Mucosa of gallbladder (tissue), 1 donor: ENCODE results near the gene CTRB2. TPM values are rescaled to one million over a fixed set of nuclear protein-coding genes. Genes with fewer than 3 reads are reported as not detected.
"Not testable (repeated sequence)": the region's sequence is repeated elsewhere in the genome, so short reads cannot be mapped to it uniquely, and the experiment has no call there.

Source experiments
- DNase-seq: peaks from one replicate; pipeline ENCODE4 v3.0.0-alpha.2; 2020; ENCODE audit warnings: low spot score
- total RNA-seq: library from RNA; stranded (reverse); gene quantifications from one replicate; pipeline ENCODE4 v1.2.1, GENCODE V29; 2021
- donor health status: DM: no; HTN: no; CAD: no.

The CTRB2 gene
- total RNA-seq, 1 donor from 2014 or later = 26.7 TPM

DNA sequence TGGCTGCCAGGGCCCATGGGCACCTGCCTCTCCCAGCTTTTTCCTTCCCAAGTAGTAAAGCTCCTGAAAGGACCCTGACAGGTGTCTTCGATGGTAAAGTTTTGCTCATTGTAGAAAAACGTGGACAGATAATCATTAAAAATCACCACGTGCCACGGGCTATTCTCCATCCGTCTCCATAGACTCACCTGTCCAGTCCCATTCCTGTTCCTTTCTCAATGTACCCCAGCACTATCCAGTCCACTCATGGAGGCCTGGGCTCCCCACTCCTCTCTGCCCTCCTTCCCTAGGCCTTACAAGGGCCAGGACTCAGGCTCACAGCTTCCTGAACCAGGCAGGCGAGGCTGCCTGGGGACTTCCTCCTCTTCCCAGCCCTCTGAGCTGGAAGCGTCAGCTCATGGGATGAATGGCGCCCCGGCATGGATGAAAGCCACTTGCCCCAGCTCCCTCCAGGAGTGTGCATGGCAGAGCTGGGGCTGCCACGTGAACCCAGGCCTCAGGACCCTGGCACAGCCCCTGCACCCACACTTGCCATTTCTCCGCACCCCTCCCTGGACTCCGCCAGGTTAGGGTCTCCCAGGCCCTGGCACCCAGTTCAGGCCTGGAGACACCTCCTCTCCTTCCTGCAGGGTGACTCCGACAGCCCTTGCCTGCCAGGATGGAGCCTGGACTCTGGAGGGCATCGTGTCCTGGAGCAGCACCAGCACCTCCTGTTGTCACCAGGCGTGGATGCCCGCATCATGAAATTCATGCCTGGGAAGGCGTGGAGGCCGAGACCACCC lies 20.6 kb upstream of the CTRB2 start:
- DNase-seq = no peak

DNA sequence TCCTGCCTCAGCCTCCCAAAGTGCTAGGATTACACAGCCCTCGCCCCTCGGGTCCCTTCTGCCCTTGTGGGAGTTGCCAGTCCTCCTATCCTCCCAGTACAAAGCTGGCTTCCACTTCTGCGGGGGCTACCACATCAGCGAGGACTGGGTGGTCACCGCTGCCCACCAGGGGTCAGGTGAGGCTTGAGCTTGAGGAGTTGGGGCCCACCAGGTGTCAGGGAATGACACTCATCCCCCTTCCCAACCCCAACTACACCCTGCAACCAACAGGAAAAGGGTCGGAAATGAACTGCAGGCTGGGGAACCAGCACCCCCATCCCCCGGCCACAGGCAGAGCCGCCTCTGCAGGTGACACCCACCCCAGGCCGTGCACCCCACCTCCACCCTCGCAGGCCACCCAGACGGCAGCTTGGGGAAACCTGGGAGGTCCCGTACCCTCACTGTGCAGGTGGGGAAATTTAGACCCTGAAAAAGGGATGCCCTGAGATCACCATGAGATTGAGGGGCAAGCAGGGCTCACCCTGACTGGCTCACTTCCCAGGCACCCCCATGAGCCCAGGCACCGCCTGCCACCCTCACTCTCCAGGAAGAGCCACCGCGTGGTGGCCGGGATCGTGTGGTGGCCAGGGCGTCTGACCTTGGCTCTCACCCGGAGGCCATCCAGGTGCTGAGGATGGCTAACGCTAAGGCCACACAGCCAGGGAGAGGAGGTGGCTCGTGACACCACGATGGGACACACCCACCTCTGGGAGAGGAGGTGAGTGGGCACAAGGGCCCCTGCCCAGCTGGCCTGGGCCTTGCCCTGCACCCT lies 19.8 kb upstream of the CTRB2 start:
- no peak for DNase-seq

DNA sequence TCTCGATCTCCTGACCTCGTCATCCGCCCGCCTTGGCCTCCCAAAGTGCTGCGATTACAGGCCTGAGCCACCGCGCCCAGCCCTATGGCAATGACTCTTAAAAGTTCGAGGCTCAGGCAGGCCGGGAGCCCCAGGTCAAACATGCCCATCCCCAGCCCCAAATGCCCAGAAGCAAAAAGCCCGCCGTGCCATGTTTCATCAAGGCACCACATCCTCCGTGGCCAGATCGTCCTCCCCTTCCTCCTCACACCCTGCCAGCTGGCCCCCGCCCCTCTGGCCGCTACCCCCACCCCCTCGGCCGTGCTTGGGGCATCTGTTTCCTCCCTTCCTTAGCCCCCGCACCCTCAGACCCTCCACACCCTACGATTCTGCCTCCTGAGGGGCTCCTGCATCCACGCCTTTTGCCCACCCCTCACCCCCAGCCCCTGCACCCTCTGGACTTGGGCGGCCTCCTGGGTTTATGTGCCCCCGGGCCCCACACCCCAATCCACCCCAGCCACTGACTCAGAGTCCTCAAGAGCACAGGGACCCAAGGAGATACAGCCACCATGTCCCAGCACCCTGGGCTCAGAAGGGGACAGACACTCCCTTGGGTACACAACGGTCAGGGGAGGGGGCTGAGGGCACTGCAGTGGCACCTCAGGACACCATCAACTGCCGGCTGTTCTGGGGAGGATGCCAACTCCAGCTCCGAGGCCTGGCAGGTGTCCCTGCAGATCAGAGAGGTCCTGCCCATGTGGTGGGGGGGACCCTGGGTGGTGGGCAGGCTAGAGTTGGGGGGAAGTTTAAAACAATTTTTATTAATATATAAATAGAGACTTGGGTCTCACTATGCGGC lies 18.9 kb upstream of the CTRB2 start:
- no peak for DNase-seq

DNA sequence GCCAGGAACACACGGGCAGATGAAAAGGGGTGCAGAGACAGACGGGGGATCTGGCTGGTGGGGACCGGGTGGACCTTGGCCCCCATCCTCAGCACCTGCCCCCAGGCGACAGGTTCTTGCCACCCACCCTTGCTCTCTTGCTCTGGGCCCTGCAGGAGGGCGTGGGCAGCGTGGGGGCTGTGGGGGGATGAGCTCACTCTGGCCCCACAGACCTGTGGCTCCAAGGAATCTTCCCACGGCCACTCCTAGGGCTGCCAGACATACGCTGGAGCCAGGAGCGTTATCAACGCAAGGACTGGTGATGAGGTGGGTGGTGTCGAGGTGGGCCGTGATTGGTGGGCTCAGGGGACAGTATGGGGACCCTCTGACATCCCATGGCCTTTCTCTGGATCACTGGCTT lies 18.1 kb upstream of the CTRB2 start:
- no peak for DNase-seq

DNA sequence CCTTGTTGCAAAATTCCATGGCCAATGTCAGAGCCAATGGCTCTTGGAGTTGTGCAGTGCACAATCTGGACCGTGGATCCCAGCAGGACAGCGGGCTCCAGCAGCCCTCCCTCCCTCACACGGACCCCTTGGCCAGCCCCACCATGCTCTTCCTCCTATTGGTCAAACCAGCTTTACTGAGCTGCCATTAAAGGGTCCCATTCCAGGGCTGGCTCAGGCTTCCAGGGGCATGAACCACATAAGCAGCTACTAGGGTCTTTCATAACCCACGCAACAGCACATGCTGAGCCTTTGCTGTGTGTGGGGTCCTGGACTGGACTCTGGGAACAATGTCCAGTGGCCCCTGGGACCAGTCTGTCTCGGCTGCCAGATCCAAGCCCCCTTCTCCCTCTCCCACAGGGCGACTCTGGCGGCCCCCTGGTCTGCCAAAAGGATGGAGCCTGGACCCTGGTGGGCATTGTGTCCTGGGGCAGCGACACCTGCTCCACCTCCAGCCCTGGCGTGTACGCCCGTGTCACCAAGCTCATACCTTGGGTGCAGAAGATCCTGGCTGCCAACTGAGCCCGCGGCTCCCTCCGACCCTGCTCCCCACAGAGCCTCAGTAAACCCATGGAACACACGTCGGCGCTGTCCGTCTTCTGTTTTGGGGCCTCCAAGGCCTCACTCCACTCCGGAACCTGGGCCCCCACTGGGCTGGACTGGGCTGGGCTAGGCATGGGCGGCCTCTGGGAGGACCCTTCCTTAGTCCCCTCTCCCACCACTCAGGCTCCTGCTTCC lies 17.5 kb upstream of the CTRB2 start:
- DNase-seq = no peak

DNA sequence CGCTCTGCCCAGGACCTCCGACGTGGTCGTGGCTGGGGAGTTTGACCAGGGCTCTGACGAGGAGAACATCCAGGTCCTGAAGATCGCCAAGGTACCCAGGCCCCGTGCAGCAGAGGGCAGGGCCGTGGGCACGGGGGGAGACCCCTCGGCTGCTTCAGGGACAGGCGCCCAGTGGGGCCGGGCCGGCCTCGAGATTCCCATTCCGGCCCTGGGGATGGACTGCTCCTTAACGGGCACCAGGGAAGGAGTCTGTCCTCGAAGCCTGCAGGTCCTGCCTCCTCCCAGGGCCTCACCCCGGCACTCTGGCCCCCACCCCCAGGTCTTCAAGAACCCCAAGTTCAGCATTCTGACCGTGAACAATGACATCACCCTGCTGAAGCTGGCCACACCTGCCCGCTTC lies 16.2 kb upstream of the CTRB2 start:
- not testable (repeated sequence) for DNase-seq

DNA sequence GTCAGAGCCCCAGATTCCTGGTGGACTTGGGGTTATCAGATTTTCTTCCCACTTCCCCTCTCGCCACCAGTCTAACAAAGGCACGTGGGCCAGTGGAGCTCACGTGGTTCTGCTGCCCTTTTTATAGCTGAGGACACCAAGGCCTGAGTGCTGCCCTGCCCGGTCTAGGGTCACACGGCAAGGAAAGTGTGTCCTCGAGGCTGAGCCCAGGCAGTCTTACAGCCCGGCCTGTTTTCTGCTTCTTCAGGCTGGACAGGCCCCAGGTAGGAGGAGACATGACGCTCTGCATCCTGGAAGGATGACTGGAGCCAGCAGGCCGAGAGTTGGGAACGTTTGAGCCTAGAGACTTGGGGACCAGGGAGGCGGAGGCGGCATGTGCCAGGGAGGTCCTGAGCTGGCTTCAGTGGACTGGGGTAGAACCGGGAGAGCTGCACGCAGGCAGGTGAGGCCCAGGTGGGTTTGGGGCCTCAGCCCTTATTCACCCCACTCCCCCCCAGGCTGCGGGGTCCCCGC lies 15.4 kb upstream of the CTRB2 start:
- DNase-seq = no peak

DNA sequence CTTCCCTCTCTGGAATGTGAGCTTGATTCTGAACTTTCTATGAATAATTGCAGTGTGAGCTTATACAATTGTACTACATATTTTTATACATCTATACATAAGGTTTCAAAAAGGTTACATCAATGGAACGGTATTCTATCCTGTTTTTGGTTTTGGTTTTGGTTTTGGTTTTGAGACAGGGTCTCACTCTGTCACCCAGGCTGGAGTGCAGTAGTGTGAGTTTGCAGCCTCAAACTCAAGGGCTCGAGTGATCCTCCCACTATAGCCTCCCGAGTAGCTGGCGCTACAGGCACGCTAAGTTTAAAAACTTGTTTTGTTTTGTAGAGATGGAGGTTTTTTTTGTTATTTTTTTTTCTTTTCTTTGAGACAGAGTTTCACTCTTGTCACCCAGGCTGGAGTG lies 12.9 kb upstream of the CTRB2 start:
- DNase-seq = no peak

DNA sequence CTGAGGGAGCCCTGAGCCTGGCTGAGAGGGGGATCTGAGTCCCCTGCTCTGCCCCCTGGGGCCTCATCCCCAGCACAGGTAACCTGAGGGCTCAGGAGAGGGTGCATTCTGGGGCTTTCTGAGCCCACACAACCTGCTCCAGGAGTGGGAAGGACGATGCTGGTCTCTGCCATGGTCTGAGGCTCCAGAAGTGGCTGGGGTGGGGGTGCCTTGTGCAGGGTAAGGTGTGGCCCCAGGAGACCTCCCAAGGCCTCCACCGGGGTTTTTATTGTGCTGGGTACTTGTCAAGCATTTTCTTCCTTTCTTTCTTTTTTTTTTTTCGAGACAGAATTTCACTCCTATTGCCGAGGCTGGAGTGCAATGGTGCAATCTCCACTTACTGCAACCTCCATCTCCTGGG lies 12.1 kb upstream of the CTRB2 start:
- DNase-seq = no peak

DNA sequence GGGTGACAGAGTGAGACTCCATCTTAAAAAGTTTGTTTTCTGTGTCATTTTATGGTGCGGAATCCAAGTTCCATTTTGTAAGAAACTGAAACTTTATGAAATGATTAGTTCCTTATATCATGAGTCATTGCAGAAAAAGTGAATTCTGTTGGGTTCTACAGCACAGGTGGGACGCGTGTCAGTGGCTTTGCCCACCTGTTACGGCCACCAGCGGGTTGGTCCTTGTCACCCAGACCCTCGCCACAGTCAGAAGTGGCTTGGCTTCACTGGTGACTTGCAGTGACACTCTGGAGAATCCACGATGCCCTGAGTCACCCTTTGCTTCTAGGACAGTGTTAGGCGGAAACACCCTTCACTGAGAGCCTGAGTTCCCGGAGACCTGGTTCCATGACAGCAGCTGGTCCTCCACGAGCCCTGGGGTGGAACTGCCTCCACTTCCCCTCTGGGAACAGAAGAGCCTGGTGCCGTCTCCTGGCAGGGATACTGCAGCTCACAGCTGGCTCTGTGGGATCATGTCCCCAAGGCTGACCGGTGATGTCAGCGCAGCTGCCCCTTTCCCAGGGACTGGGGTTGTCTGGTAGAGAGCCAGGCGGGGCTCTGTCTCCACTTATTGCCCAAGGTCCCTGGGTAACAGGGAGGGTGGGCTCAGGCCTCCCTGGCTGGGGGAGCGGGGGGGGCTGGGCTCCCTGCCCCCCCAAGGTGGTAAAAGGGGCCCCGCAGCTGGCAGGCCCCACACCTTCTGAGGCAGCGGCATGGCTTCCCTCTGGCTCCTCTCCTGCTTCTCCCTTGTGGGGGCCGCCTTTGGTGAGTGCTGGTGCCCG lies 11.5 kb upstream of the CTRB2 start, which contains the start of gene CTRB1:
TSS of gene CTRB1 (plus strand) at position 733 of the 821 bp plus-strand sequence. CDS start at position 753, 20 bp downstream.
- no peak for DNase-seq

DNA sequence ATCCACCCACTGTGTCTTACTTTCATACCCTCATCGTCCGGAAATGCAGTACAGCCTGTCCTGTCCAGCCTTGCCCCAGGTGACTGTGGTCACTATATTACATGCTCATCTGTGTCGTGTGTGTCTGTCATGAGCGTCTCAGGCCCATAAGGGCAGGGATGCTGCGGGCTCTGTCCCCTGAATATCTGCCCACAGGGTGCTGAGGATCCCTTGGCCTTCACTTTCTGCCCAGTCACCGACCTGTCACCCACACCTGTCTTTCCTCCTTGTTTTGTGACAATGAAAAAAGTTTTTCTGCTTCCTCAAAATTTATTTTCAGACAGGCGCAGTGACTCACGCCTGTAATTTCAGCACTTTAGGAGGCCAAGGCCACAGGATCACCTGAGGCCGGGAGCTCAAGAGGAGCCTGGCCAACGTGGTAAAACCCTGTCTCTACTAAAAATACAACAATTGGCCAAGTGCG lies 10.5 kb upstream of the CTRB2 start:
- no peak for DNase-seq

DNA sequence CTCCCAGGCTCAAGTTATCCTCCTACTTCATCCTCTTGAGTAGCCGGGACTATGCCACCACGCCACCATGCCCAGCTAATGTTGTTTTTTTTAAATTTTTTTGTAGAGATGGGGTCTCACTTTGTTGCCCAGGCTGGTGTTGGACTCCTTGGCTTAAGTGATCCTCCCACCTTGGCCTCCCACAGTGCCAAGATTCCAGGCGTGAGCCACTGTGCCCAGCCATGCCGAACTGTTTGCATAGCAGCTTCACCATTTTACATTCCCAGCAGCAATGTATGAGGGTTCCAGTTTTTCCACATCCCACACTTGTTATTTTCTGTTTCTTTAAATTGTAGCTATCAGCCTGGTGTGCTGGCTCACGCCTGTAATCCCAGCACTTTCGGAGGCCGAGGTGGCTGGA lies 9.6 kb upstream of the CTRB2 start:
- no peak for DNase-seq

DNA sequence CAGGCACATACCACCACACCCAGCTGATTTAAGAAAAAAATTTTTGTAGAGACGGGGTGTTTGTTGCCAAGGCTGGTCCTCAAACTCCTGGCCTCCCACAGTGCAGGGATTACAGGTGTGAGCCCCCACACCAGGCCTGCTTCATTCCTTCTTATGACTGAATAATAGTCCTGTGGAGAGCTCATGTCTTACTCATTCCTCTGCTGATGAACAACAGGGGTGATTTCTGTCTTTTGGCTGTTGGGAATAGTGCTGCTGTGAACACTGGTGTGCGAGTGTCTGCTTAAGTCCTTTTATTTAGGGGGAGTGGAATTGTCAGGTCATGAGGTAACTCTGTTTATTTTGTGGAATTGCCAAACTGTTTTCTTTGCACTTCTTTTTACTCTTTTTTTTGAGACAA lies 9.2 kb upstream of the CTRB2 start:
- no peak for DNase-seq

DNA sequence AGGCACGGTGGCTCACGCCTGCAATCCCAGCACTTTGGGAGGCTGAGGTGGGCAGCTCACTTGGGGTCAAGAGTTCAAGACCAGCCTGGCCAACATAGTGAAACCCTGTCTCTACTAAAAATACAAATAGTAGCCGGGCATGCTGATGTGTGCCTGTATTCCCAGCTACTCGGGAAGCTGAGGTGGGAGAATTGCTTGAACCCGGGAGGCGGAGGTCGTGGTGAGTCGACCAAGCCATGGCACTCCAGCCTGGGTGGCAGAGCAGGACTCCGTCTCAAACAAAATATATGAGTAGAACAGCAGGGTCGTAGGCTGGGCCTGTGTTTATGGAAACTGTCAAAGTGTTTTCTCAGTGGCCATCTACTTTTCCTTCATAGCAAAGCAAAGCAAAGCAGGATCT lies 4.3 kb upstream of the CTRB2 start:
- DNase-seq = not testable (repeated sequence)

DNA sequence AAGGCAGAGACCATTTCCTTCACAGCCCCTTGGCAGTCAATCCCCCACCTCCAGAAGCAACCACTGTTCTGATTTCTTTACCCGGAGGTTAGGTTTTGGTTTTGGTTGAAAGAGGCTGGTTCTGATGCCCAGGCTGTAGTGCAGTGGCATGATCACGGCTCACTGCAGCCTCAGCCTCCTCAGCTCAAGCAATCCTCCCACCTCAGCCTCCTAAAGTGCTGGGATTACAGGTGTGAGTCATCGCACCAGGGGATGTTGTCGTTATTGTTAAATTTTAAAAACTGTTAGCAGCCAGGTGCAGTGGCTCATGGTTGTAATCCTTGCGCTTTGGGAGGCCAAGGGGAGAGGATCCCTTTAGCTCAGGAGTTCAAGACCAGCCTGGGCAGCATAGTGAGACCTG lies 3.0 kb upstream of the CTRB2 start:
- DNase-seq = no peak

DNA sequence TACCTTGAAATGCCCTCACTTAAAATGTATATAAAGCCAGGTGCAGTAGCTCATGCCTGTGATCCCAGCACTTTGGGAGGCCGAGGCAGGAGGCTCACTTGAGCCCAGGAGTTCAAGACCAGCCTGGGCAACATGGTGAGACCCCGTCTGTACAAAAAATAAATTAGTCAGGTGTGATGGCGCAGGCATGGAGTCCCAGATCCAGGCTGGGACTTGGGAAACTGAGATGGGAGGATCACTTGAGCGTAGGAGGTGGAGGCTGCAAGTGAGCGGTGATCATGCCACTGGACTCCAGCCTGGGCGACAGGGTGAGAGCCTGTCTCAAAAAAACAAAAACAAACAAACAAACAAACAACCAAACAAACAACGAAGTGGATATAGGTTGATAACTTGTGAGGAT lies 2.6 kb upstream of the CTRB2 start:
- not testable (repeated sequence) for DNase-seq

DNA sequence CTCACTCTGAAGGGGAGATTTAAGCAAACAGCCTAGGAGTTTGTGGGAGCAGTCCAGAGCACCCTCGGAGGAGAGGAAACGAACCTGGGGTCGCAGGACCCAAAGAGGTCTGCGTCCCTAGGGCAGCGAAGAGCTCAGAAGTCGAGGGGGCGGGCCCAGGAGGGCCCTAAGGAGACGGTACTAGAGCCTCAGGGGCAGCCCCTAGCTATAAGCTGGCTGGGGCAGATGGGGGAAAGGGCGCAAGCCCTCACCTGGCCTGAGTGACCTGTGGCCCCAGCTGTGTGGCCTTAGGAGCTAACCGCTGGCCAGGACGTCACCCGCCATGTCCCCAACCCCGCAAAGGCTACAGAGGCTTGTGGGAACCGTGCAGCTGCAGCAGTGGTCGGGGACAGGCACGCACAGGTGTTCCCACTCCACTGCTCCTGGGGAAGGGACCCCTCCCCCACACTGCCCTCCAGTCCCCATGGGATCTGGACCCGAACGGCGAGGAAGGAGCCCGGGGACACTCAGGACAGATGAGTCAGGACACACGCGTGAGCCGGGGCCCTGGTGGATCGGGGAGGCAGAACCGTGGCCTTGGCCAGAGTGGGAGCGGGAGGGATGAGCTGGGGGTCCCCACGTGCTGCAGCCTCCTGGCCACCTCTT lies 2.0 kb upstream of the CTRB2 start:
- DNase-seq = no peak

DNA sequence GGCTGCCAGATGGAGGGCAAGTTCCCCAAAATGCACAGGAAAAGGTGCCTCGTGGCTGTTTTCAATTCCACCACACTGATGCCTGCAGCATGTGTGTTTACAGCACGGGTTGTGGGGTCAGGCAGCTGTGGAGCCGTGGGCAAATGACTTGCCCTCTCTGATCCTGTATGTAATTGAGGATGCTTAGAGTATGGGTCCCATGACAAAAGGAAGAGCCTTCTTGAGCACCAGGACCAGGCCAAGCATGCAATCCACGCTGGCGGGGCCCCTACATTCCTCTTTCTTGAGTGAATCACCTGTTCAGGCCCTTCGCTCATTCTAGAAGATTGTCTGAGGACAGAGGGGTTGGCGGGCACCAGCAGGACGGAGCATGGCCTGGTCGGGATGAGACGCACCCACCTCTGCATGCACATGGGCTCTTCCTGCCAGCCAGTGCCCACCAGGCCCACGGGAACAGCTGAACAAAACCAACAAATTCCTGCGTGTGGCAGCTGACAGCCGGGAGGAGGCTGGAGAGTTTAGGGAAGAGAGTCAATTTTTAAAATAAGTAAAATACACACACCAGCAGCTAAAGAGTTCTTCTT lies 1.4 kb upstream of the CTRB2 start:
- DNase-seq = no peak

DNA sequence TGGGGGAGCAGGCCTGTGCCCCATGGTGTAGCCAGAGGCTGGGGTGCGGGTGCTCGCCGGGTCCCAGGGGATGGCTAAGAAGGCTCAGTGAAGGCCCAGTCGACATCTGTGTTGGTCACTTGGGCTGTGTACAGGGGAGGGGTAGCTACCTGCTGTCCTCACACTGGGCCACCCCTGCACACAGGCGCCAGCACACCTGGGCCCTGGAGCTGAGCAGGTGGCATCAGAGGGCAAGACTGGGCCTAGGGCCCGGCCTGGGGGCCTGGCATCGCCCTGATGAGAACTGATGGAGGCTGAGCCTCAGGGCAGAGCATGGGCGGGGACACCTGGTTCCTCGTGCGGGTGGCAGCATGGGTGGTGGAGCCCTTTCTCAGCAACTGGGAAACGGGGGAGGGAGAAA lies 870 bp upstream of the CTRB2 start:
- DNase-seq = no peak
